Epithelial cell of proximal tubule (primary cell): ENCODE data around the gene DDX5. TPM values are rescaled to one million over a fixed set of nuclear protein-coding genes. Genes with fewer than 3 reads are reported as not detected.

Experiments
- DNase-seq: peaks from one replicate; pipeline ENCODE4 v3.0.0-alpha.2; 2011; ENCODE audit warnings: low read depth
- H3K4me3 ChIP-seq: 2 replicates; pipeline ENCODE4 v1.5.1; 2011; ENCODE audit warnings: low read depth, mild to moderate bottlenecking, low read length
- total RNA-seq: library from RNA; depleted of rRNA; stranded (reverse); fragments of >200 nt; gene quantifications from 2 replicates; pipeline ENCODE4 v1.2.3, GENCODE V29; 2015
- TF ChIP-seq, protein P1 (sequence below): conservative IDR thresholded peaks from 2 replicates; pipeline ENCODE4 v1.5.1; 2012; ENCODE audit warnings: low read depth, mild to moderate bottlenecking, low read length

The DDX5 gene
- total RNA-seq, 1 donor from 2014 or later = 274 TPM

DNA sequence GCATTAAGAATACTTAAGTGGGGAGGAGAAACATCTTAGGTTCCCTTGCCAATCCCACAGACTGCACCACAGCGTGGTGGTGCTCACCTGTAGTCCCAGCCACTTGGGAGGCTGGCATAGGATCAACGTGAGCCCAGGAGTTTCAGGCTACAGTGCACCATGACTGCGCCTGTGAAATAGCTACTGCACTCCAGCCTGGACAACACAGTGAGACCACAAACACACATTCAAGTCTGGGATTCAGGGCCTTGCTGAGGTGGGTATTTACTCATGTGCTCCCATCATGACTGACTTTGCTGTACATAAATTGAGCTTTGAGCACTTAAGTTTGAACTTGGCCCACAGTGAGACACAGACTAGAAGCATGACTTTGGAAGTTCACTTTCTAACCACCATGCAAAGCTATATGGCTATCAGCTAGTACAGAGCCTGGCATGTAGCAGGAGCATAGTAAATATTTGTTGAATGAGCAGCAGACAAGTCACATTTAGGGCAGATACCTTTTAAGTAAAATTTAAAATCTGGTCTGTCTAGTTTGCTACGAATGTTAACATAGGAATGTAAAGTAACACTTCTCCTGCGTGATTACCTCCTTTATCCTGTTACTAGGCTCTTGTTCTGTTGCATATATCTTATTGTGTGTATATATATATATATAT is 34.2 kb upstream of the DDX5 start:
- H3K4me3 ChIP-seq = no peak overlapping the region
- no peak for DNase-seq
- TF ChIP-seq, protein P1, sequence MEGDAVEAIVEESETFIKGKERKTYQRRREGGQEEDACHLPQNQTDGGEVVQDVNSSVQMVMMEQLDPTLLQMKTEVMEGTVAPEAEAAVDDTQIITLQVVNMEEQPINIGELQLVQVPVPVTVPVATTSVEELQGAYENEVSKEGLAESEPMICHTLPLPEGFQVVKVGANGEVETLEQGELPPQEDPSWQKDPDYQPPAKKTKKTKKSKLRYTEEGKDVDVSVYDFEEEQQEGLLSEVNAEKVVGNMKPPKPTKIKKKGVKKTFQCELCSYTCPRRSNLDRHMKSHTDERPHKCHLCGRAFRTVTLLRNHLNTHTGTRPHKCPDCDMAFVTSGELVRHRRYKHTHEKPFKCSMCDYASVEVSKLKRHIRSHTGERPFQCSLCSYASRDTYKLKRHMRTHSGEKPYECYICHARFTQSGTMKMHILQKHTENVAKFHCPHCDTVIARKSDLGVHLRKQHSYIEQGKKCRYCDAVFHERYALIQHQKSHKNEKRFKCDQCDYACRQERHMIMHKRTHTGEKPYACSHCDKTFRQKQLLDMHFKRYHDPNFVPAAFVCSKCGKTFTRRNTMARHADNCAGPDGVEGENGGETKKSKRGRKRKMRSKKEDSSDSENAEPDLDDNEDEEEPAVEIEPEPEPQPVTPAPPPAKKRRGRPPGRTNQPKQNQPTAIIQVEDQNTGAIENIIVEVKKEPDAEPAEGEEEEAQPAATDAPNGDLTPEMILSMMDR = no peak

DNA sequence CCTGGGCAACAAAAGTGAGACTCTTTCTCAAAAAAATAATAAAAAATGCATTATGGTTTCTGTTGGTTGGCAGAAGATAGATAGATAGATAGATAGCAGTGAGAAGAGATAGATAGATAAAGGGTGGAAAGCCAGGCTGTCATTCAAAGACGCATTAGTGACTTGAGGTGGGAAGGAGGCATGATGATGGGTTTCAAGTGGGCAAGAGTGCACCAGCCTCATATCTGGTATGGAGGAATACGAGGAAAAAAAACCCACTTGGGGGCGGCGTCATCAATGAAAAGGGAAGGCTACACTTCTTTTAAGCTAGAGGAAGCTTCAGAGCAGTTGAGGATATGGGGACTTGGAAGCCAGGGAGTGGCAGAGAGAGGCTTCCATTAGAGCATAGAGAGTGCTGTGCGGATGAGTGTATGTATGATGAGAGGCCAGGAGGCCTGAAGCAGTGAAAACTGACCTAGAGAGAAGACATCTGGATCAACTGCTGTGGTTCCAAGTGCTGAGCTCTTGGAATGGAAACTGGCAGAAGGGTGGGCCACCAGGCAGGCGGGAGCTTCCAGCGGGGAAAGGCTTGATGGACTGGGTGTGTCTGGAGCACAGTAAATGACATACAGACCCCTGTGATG is 32.5 kb upstream of the DDX5 start:
- no peak overlapping the region for H3K4me3 ChIP-seq
- TF ChIP-seq, protein P1 = no peak
- DNase-seq = no peak

DNA sequence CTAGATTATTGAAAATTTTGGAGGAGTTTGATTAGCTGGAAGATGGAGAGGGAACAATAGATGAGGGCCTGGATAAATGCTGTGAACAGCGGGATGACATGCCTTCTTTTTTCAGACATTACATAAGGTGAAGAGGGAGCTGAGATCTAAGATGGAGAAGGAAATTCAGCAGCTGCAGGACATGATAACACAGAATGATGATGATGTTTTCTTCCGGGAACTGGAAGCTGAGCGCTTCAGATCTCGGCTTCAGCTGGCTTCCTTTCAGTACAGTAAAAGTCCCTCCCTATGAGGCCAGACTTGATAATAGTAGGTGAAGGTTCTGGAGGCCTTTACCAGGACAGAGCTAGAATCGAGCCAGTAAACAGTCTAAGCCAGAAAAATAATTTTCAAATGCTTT is 31.4 kb upstream of the DDX5 start:
- no peak for DNase-seq
- TF ChIP-seq, protein P1 = no peak
- H3K4me3 ChIP-seq = no peak overlapping the region

DNA sequence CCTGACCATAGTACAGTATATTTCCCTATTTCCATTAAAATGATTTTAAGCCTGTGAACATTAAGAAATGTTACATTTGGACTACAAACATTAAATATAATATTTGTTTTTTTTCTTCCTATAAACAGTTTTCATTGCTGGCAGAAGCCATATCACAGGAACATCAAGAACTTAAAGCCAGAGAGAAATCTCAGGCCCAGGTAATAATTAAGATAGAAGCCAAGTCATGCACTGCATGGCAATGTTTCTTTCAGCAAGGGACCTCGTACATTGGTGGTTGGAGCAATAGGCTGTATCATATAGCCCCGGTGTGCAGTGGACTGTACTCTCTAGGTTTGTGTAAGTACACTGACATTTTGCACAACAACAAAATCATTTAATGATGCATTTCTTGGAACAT is 30.8 kb upstream of the DDX5 start:
- H3K4me3 ChIP-seq = no peak overlapping the region
- TF ChIP-seq, protein P1 = no peak
- no peak for DNase-seq

DNA sequence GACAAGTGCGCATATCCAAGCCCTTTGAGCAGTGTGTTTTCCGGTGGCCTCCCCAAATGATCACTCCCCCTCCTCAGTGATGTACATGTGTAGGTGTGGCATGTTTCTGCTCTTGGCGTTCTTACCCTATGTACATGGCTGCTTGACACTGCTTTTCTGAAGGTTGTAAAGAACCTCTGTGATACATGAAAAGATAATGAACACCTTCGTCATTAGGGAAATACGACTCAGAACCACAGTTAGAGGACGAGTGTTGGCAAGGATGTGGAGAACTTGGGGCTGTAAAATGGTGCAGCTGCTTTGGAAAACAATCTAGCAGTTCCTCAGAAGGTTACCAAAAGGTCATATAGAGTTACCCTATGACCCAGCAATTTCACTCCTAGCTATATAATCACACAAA is 29.3 kb upstream of the DDX5 start:
- TF ChIP-seq, protein P1 = no peak
- DNase-seq = no peak
- no peak overlapping the region for H3K4me3 ChIP-seq

DNA sequence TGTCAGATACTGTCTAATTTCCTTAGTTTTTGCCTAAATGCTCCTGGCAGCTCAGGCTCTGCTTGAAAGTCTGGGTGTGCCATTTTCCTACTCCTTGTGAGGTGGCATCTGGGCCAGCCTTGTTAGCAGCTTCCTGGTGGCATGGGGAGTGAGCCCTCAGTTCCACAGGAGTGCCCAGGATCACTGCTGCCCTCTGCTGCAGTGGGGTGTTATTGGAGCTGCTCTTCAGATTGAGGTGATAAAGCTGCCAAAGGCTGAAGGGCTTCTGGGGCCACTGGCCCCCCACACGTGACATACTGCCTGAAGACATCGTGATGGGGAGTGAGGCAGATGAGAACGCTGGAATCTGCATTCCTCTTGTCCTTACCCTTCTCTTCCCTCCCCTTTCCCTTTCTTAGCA is 28.1 kb upstream of the DDX5 start:
- TF ChIP-seq, protein P1 = peak; percentile 47
- H3K4me3 ChIP-seq = no peak overlapping the region
- DNase-seq = no peak

DNA sequence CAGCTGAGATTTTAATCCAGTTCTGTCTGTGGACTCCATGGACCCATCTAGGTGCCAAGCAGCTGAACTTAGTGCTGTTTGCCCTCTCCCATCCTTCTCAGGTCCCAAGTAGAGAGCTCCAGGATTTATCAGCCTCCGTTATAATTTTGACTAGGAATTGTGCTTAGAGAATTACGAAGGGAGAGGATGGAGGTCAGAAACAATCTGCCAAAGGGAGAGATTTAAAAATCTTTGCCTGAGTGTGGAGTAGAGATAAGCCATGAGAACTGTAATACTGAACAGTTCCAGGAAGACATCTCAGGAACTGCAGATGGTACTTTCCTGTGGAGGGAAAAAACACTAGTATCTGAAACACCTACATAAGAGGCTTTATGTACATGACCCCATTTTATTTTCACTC is 27.7 kb upstream of the DDX5 start:
- no peak overlapping the region for H3K4me3 ChIP-seq

More for the DNA sequence above, 27.7 kb upstream of the DDX5 start:
- DNase-seq = no peak
- TF ChIP-seq, protein P1 = no peak
